HepG2 (cell line): ENCODE results near the gene ACER3. TPM values are rescaled to one million over a fixed set of nuclear protein-coding genes. Genes with fewer than 3 reads are reported as not detected.

Source experiments
- ATAC-seq: fragments of 200-7000 bp; cut with Tn5 transposase; 3 replicates; pipeline ENCODE4 v1.9.1; 2020; ENCODE audit warnings: mild to moderate bottlenecking, moderate library complexity
- BruUV-seq: library from RNA; stranded (reverse); fragments of 400-500 nt; replicated peaks from 2 replicates; lab custom pipeline; 2021; lab: Mats Ljungman, UMichigan
- CTCF ChIA-PET: fragments of 300-600 bp; formaldehyde crosslinking; extraction: SDS; loops from one replicate; lab custom pipeline; 2021; ENCODE audit warnings: low total read pairs, inconsistent platforms, low intra/inter-chr PET ratio; lab: Yijun Ruan, JAX
- POLR2A ChIA-PET: fragments of 350-600 bp; sonication (Branson Sonifier 250); formaldehyde crosslinking; loops from one replicate; lab custom pipeline; 2020; ENCODE audit warnings: antibody characterized with exemption, inconsistent platforms; lab: Yijun Ruan, JAX
- DNase-seq: peaks from one replicate; pipeline ENCODE4 v3.0.0-alpha.2; 2015; ENCODE audit warnings: low spot score
- FAIRE-seq: peaks from 3 replicates; lab custom pipeline; 2011; peaks lifted over from hg19 to GRCh38; lab: Jason Lieb, UNC
- H2AFZ ChIP-seq: one replicate; pipeline ENCODE4 v1.6.1; 2011; ENCODE audit warnings: low read length, inconsistent platforms
- H3K27ac ChIP-seq: fragments of 300-600 bp; 3 replicates; pipeline ENCODE4 v1.8.0; 2011; ENCODE audit warnings: mixed run types, mild to moderate bottlenecking, mixed read lengths, low read length, inconsistent platforms; ENCODE audit not compliant: insufficient read depth; ENCODE audit errors: extremely low read length
- H3K27me3 ChIP-seq, 2 experiments: fragments of 200-600 bp in 1 of 2; 2 replicates in 1 of 2; 3 replicates in 1 of 2; pipeline versions ENCODE4 v1.6.0 to v1.8.0; 2011; ENCODE audit warnings: low read length in 2 of 2, mild to moderate bottlenecking in 2 of 2, moderate library complexity in 2 of 2, inconsistent platforms in 1 of 2; ENCODE audit not compliant: insufficient read depth in 2 of 2, control insufficient read depth in 1 of 2
- H3K36me3 ChIP-seq, 2 experiments: fragments of 200-600 bp in 1 of 2; replicated peaks in 1 of 2; 2 replicates in 1 of 2; 3 replicates in 1 of 2; pipeline versions ENCODE4 v1.5.1 to v1.8.0; 2011; ENCODE audit warnings: low read length in 2 of 2, inconsistent platforms in 1 of 2; ENCODE audit not compliant: insufficient read depth in 2 of 2, control insufficient read depth in 1 of 2
- H3K4me1 ChIP-seq: 2 replicates; pipeline ENCODE4 v1.5.1; 2012; ENCODE audit warnings: low read length, inconsistent platforms; ENCODE audit not compliant: insufficient read depth
- H3K4me2 ChIP-seq: 2 replicates; pipeline ENCODE4 v1.6.0; 2011; ENCODE audit warnings: low read depth, low read length, inconsistent platforms
- H3K4me3 ChIP-seq, 3 experiments: fragments of 200-600 bp in 1 of 3; sonication (generic), shearing (Covaris generic) in 1 of 3; replicated peaks in 1 of 3; 2 replicates each; pipeline ENCODE4 v1.5.1; 2011 to 2016; ENCODE audit warnings: low read length in 3 of 3, inconsistent platforms in 2 of 3, low read depth in 2 of 3, mild to moderate bottlenecking in 2 of 3, control low read depth in 1 of 3, mixed read lengths in 1 of 3; ENCODE audit not compliant: insufficient read depth in 1 of 3
- H3K79me2 ChIP-seq: one replicate; pipeline ENCODE4 v1.6.1; 2011; ENCODE audit warnings: low read length, inconsistent platforms; ENCODE audit not compliant: insufficient read depth
- H3K9ac ChIP-seq: 2 replicates; pipeline ENCODE4 v1.6.0; 2011; ENCODE audit warnings: mild to moderate bottlenecking, low read depth, low read length, inconsistent platforms; ENCODE audit not compliant: insufficient read depth
- H3K9me3 ChIP-seq: 2 replicates; pipeline ENCODE4 v1.5.1; 2012; ENCODE audit warnings: mild to moderate bottlenecking, low read length
- H4K20me1 ChIP-seq: 2 replicates; pipeline ENCODE4 v1.6.0; 2011; ENCODE audit warnings: inconsistent platforms, mild to moderate bottlenecking, low read length, moderate library complexity; ENCODE audit not compliant: insufficient read depth
- ATF7-NPFF ChIP-seq: sonication (generic); formaldehyde crosslinking; IDR thresholded peaks from 2 replicates; pipeline ENCODE4 v1.8.1; 2023; ENCODE audit warnings: mild to moderate bottlenecking, low read depth, missing genetic modification reagents, moderate library complexity
- BHLHE40 ChIP-seq: IDR thresholded peaks from 2 replicates; pipeline ENCODE4 v1.6.1; 2011; ENCODE audit warnings: low read length, improper control_type of control experiment
- IRF9 ChIP-seq: sonication (generic); formaldehyde crosslinking; IDR thresholded peaks from 2 replicates; pipeline ENCODE4 v1.8.0; 2022; ENCODE audit warnings: missing genetic modification reagents, mild to moderate bottlenecking, borderline replicate concordance
- NFIB ChIP-seq: sonication (generic); formaldehyde crosslinking; IDR thresholded peaks from 2 replicates; pipeline ENCODE4 v1.9.0; 2021; ENCODE audit warnings: missing genetic modification reagents, mild to moderate bottlenecking, borderline replicate concordance
- NFYB ChIP-seq: sonication (generic); formaldehyde crosslinking; IDR thresholded peaks from 2 replicates; pipeline ENCODE4 v1.4.0; 2020; ENCODE audit warnings: missing genetic modification reagents
- PHF21A ChIP-seq: sonication (generic); formaldehyde crosslinking; IDR thresholded peaks from 2 replicates; pipeline ENCODE4 v1.5.0; 2020; ENCODE audit warnings: mild to moderate bottlenecking, missing genetic modification reagents
- TCF12 ChIP-seq, 2 experiments: fragments of 450-650 bp in 1 of 2; sonication (generic) in 1 of 2; formaldehyde crosslinking in 1 of 2; IDR thresholded peaks; 2 replicates each; pipeline versions ENCODE4 v1.6.1 to v1.8.0; 2017 to 2022; ENCODE audit warnings: antibody characterized with exemption in 1 of 2, mild to moderate bottlenecking in 1 of 2, missing genetic modification reagents in 1 of 2, moderate library complexity in 1 of 2
- THAP8 ChIP-seq: sonication (generic); formaldehyde crosslinking; IDR thresholded peaks from 2 replicates; pipeline ENCODE4 v1.5.1; 2020; ENCODE audit warnings: missing genetic modification reagents, mild to moderate bottlenecking, borderline replicate concordance
- ZBTB2 ChIP-seq: sonication (generic); formaldehyde crosslinking; IDR thresholded peaks from 2 replicates; pipeline ENCODE4 v1.8.0; 2022; ENCODE audit warnings: low read depth, missing genetic modification reagents
- ZNF326 ChIP-seq: sonication (generic); formaldehyde crosslinking; IDR thresholded peaks from 2 replicates; pipeline ENCODE4 v1.4.0; 2020; ENCODE audit warnings: missing genetic modification reagents, borderline replicate concordance
- ZNF441 ChIP-seq: sonication (generic); formaldehyde crosslinking; IDR thresholded peaks from 2 replicates; pipeline ENCODE4 v1.7.0; 2021; ENCODE audit warnings: missing genetic modification reagents, borderline replicate concordance
- ZNF607 ChIP-seq: sonication (generic); formaldehyde crosslinking; IDR thresholded peaks from 2 replicates; pipeline ENCODE4 v1.5.1; 2020; ENCODE audit warnings: missing genetic modification reagents, mild to moderate bottlenecking, borderline replicate concordance
- ZNF609 ChIP-seq: sonication (generic); formaldehyde crosslinking; IDR thresholded peaks from 2 replicates; pipeline ENCODE4 v1.4.0; 2020; ENCODE audit warnings: mild to moderate bottlenecking, missing genetic modification reagents, borderline replicate concordance
- ZNF674 ChIP-seq: sonication (generic); formaldehyde crosslinking; IDR thresholded peaks from 2 replicates; pipeline ENCODE4 v1.5.0; 2020; ENCODE audit warnings: low read depth, mild to moderate bottlenecking, missing genetic modification reagents
- WGBS: methylation state at CpG from one replicate; pipeline ENCODE4 v1.1.6; 2017; ENCODE audit warnings: low lambda C conversion rate; 5-methylcytosine and 5-hydroxymethylcytosine counted together
- in situ Hi-C: cut with HindIII; loops from 2 replicates; pipeline ENCODE4 v1.10.0; 2017; ENCODE audit warnings: low pct_unique_long_range_greater_than_20kb; ENCODE audit not compliant: extremely low pct_ligation_motif_present
- intact Hi-C: fragments of 100-400 bp; cut with micrococcal nuclease; formaldehyde crosslinking; loops from one replicate; pipeline ENCODE4 v1.10.0; 2022; ENCODE audit not compliant: unreplicated experiment
- polyA plus RNA-seq, 8 experiments: library from polyadenylated mRNA; depleted of rRNA in 3 of 8; stranded (reverse) in 7 of 8; unstranded in 1 of 8; fragments of >200 nt; fragmentation: Illumina TruSeq in 4 of 8; extraction: Trizol in 4 of 8; gene quantifications; 2 replicates each; pipeline versions ENCODE4 v1.2.1 to v1.2.3, GENCODE V29; 2011 to 2016; ENCODE audit warnings: low read depth in 4 of 8, missing spikeins in 1 of 8, mixed read lengths in 1 of 8; ENCODE audit not compliant: insufficient read depth in 1 of 8
- total RNA-seq, 5 experiments: library from RNA; depleted of rRNA; stranded (reverse); fragments of >200 nt; fragmentation: Illumina TruSeq; extraction: Trizol; gene quantifications; 2 replicates each; pipeline ENCODE4 v1.2.3, GENCODE V29; 2016; ENCODE audit warnings: low read depth in 1 of 5

The ACER3 gene
- total and polyA plus RNA-seq, 2 of the 13 experiments (the other 11 are each of a cell fraction or from before 2014, with no cell fraction given), result 6.0 to 9.8 TPM

GRCh38 chr11:76863196-76863777 is 2.6 kb downstream of the ACER3 start:
- FAIRE-seq (no peak), DNase-seq (no peak), ATAC-seq (no peak)
- in situ Hi-C loops (no loop called here), intact Hi-C loops (no loop called here)
- no peak for TF ChIP-seq ZNF674 (CRISPR knock-in tag)
- TF ChIP-seq ZNF441, result no peak
- TF ChIP-seq THAP8 (CRISPR knock-in tag), result no peak
- TF ChIP-seq IRF9 (CRISPR knock-in tag), result no peak
- no peak for TF ChIP-seq ZNF609 (CRISPR knock-in tag)
- TF ChIP-seq NFIB (CRISPR knock-in tag), result no peak
- no peak for TF ChIP-seq BHLHE40
- no peak for TF ChIP-seq NFYB (CRISPR knock-in tag)
- TF ChIP-seq ATF7-NPFF (CRISPR knock-in tag), result no peak
- no peak for TF ChIP-seq ZNF607 (CRISPR knock-in tag)
- no peak for TF ChIP-seq PHF21A (CRISPR knock-in tag)
- no peak for TF ChIP-seq ZNF326
- TF ChIP-seq ZBTB2 (CRISPR knock-in tag), result no peak
- no peak for TF ChIP-seq TCF12 (IDR thresholded peaks at IDR 0.05)
- no peak for TF ChIP-seq TCF12 (CRISPR knock-in tag; IDR thresholded peaks at IDR 0.05)
- BruUV-seq, result no TSS peak
- H4K20me1 ChIP-seq, result no peaks in the 10 kb centered on the region
- H3K9me3 ChIP-seq, result no peaks in the 10 kb centered on the region
- H3K4me2 ChIP-seq, result no peak overlapping the region
- no peak overlapping the region for H2AFZ ChIP-seq
- no peak overlapping the region for H3K4me3 ChIP-seq
- no peaks in the 10 kb centered on the region for H3K36me3 ChIP-seq
- no peaks in the 10 kb centered on the region for H3K27me3 ChIP-seq
- POLR2A ChIA-PET, result no interaction called here
- peaks cover 18% of the 10 kb centered on the region for H3K4me1 ChIP-seq
- H3K9ac ChIP-seq, result no peak overlapping the region
- CTCF ChIA-PET, result no interaction called here
- WGBS, result 98% methylated on average over 3 of the region's 3 CpGs
- no peak overlapping the region for H3K27ac ChIP-seq
- no peaks in the 10 kb centered on the region for H3K79me2 ChIP-seq
